ENCODE measurements around the gene CRHR2. TPM values are rescaled to one million over a fixed set of nuclear protein-coding genes. Genes with fewer than 3 reads are reported as not detected.

CRHR2 gene
- total RNA-seq, result not detected in 2 replicates

GRCh38 chr7:30682212-30683083 is at the start of gene CRHR2:
Gene CRHR2, minus strand, starts transcription at chr7:30682456. Its CDS starts 176 bp downstream, at chr7:30682280.

Other genes with a start within 250 kb of the CRHR2 start
- 31.3 and 37.3 TPM in 2 replicates for gene NOD1, start 203.7 kb downstream of the CRHR2 start, total RNA-seq
- 45.3 and 53.1 TPM in 2 replicates for gene GGCT, start 177.6 kb downstream of the CRHR2 start, total RNA-seq
- 213 and 286 TPM in 2 replicates for gene GARS1, start 87.6 kb downstream of the CRHR2 start, total RNA-seq
- not detected in 2 replicates for gene INMT, start 69.7 kb upstream of the CRHR2 start, total RNA-seq
- gene MINDY4, start 89.0 kb upstream of the CRHR2 start, total RNA-seq, result 3.6 and 6.6 TPM in 2 replicates
- gene AQP1, start 229.4 kb upstream of the CRHR2 start, total RNA-seq, result 1.7 and 4.9 TPM in 2 replicates